CD4-positive, alpha-beta T cell treated with Interleukin-4 for 1 hour (primary cell): ENCODE results near the gene CMTM7.

Source experiments
- DNase-seq, 2 donors: peaks; one replicate each; pipeline ENCODE4 v3.0.0-alpha.2; 2020 to 2022

The CMTM7 gene

GRCh38 chr3:32391643-32392535 is at the start of gene CMTM7:
Gene CMTM7, plus strand, starts transcription at chr3:32391853. Its CDS starts 54 bp downstream, at chr3:32391907.
- peak; percentile 63 to 71 for DNase-seq

GRCh38 chr3:32347343-32348125 is 44.1 kb upstream of the CMTM7 start:
- no peak for DNase-seq

GRCh38 chr3:32349184-32349583 is 42.5 kb upstream of the CMTM7 start:
- no peak for DNase-seq

GRCh38 chr3:32352563-32352962 is 39.1 kb upstream of the CMTM7 start:
- no peak for DNase-seq

- DNase-seq, result no peak
Observed at GRCh38 chr3:32353351-32353750, 38.3 kb upstream of the CMTM7 start.

GRCh38 chr3:32354362-32354778 is 37.3 kb upstream of the CMTM7 start:
- DNase-seq, result no peak

DNA sequence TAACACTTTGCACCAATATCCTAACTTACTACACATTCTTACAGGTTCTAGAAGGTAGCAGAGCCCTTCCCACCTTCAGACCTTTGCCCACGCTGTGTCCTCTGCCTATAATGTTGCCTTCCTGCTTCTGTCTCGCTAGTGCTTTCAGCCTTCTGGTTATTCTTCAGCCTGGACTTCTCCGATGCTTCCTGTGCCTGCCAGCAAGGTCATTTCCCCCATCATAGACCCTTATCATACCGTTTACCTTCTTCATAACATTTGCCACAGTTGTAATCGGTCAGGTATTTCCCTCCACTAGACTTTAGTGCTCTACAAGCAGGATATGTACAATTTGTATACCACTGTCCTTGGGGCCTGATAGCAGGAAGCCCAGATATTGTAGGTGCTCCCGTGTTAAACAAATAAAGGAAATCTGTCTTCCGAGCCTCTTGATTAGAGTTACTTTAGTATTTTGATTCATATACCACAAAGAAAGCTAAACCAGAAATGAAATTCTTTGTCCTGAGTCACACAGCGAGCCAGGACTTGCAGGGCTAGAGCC is 35.8 kb upstream of the CMTM7 start:
- DNase-seq, result no peak

- DNase-seq, result no peak
Observed at GRCh38 chr3:32359766-32360492, 31.7 kb upstream of the CMTM7 start.

DNA sequence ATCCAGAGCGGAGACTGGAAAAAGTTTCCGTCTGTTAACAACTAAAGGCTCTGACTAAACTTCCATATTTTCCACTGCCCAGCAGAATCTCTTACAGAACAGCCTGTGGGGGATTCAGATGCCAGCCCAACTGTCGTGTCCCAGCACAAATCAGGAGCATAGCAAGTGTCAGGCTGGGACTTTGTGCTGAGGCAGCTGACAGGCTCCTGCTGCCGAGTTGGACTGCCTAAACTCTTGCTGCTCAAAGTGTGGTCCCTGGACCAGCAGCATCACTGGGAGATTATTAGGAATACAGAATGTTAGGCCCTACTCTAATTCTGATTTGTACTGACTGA is 31.2 kb upstream of the CMTM7 start:
- DNase-seq, result no peak

DNA sequence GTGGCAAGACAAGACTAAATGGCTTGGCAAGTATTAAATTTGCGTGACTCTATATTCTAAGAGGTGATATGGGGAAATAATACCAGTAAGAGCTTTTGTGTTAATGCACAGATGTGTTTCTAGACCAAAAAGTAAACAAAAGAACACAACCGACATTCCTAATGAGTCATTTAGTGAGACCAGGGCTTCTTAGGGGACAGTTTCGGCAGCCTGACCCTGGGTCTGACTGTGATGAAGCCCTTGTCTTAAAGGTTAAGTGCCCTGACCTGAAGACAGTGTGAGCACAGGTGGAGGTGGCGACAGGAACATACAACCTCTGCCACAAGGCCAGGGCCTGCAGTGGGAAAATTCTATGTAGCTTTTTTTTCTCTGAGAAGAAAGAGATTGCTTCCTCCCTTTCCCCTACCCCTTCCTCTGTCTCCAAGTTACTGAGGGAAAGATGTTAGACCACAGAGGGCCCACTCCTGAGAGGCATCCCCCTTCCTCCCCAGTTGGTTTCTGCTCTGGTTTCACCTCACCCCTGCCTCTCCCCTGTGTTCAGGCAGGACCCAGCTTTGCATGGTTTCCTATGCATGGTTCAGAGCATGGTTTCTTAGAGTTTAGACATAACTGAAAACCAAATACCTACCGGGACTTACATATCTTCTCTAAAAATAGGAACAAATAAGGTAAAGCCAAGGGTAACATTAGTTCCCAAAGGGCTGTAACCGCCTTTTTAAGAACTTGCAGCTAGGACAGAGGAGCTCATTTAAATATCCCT is 24.8 kb upstream of the CMTM7 start:
- DNase-seq, result no peak

- no peak for DNase-seq
Observed at GRCh38 chr3:32367442-32367841, 24.2 kb upstream of the CMTM7 start.

DNA sequence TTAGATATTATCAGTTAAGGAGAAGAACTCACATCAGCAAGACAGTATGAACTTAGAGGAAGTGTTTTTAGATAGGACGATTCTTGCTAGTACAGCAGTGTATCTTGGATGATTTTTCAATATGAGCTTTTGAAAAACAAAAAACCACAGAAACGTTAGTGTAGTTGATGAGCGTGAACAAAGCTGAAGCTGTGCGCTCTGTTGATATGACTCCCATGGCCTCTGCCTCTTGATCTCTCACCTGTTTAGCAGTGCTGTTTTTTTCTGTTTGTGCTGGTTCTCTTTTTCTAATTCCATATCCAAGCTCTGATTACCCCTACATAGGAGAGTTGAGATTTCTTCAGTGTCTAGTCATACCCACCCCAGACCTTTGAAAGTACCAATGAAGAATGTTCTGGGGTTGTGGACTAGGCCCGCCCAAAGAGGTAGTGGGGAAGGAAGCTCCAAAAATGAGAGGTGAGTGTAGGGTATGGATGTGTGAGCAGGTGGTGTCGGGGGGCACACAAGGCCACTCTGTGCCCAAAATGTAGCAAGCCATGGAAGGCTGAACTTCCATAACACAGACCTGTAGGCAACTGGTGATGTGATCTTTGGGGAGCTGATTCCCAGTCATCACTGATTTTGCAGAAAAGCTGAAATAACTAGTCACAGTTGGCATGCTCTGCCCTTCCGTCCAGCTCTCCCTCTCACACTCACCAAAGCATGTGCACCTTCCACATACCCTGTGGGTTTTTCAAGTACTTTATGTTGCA is 20.0 kb upstream of the CMTM7 start:
- DNase-seq, result peak; percentile 18 to 38

DNA sequence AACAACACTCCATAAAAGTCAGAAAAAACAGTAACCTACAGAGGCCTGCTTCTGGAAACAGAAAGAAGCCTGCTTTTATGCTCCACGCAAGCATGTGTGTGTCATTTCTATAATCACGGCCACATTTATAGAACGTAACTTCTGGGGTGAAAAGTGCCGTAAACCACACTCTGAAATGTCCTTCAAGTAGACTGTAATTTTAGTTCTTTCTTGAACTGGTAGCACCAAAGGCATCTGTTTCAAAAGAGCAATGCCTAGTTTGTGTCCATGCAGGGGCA is 19.5 kb upstream of the CMTM7 start:
- no peak for DNase-seq

- DNase-seq, result no peak
Observed at GRCh38 chr3:32373276-32373675, 18.4 kb upstream of the CMTM7 start.

- no peak for DNase-seq
Observed at GRCh38 chr3:32373844-32374243, 17.8 kb upstream of the CMTM7 start.

GRCh38 chr3:32374788-32375595 is 16.7 kb upstream of the CMTM7 start:
- peak; percentile 74 to 87 for DNase-seq

DNA sequence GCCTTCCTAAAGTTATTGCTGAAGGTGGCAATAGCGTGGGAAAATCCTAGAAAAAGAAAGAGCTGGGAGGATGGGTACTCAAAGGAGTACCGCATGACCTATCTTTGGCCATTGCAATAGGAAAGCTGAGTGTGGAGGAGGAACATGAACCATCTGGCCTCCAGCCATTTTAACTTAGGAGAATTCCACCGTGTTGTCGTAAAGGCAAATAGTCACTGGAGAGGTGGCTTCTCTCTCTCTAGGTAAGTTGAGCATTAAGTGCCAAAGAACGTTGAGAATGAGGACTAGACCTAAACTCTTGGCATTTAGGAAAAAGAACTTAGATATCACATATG is 16.1 kb upstream of the CMTM7 start:
- DNase-seq, result no peak

DNA sequence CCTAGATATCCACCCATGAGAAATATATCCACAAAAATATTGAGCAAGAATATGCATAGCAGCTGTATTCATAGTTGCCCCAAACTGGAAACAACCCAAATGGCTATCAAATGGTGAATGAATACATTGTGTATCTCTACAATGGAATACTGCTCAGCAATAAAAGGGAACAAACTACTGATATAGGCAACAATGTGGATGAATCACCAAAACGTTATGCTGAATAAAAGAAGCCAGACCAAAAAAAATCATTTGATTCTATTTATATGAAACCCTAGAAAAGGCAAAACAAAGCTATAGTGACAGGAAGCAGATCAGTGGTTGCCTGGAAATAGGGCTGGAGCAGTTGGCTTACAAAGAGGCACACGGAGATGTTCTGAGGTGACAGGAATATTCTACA is 15.5 kb upstream of the CMTM7 start:
- DNase-seq, result no peak

- DNase-seq, result no peak
Observed at GRCh38 chr3:32379831-32380500, 11.7 kb upstream of the CMTM7 start.

DNA sequence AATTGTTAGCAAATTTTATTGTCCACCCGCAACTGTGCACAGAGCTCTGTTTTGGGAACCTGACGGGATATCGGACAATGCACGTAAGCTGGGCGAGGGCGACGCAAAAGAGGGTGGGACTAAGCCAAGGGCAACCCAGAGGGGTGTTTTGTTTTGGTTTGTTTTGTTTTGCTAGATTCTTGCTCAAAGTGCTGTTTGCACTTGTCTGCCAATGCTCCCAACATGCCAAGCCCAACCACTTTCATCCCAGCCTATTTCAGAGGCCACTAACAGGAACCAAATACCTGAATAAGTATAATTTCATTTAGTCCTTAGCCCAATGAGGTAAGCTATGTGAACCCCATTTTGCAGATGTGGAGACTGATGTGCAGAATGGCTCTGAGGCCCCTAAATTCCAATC is 9.7 kb upstream of the CMTM7 start:
- DNase-seq, result no peak
